GM12878 (cell line): ENCODE data around the gene SMURF1. TPM values are rescaled to one million over a fixed set of nuclear protein-coding genes. Genes with fewer than 3 reads are reported as not detected.

Experiments
- ATAC-seq: fragments of 200-7000 bp; cut with Tn5 transposase; 3 replicates; pipeline ENCODE4 v1.9.1; 2020; ENCODE audit warnings: mild to moderate bottlenecking, moderate library complexity
- BruUV-seq: library from RNA; stranded (reverse); fragments of 400-500 nt; replicated peaks from 2 replicates; lab custom pipeline; 2021; lab: Mats Ljungman, UMichigan
- CTCF ChIA-PET: fragments of 300-600 bp; sonication (Branson Sonifier 250); formaldehyde crosslinking; extraction: SDS; loops from one replicate; lab custom pipeline; 2021; ENCODE audit warnings: inconsistent platforms; lab: Yijun Ruan, JAX
- POLR2A ChIA-PET: fragments of 350-600 bp; formaldehyde crosslinking; extraction: SDS; loops from one replicate; lab custom pipeline; 2021; ENCODE audit warnings: inconsistent platforms; lab: Charles Lee
- RAD21 ChIA-PET: fragments of 300-600 bp; sonication (Branson Sonifier 250); formaldehyde crosslinking; loops from one replicate; lab custom pipeline; 2023; ENCODE audit warnings: antibody characterized with exemption; ENCODE audit not compliant: unreplicated experiment; lab: Charles Lee
- SMC1A ChIA-PET: fragments of 300-600 bp; sonication (Branson Sonifier 250); formaldehyde crosslinking; loops from one replicate; lab custom pipeline; 2023; ENCODE audit not compliant: unreplicated experiment, uncharacterized antibody; lab: Charles Lee
- DNase-seq: peaks from one replicate; pipeline ENCODE4 v3.0.0-alpha.2; 2011; ENCODE audit warnings: low read depth, low spot score
- FAIRE-seq: peaks from 3 replicates; lab custom pipeline; 2011; peaks lifted over from hg19 to GRCh38; lab: Jason Lieb, UNC
- H2AFZ ChIP-seq: 2 replicates; pipeline ENCODE4 v1.6.0; 2011; ENCODE audit warnings: low read depth, low read length, control low read depth; ENCODE audit not compliant: control insufficient read depth
- H3K27ac ChIP-seq: 2 replicates; pipeline ENCODE4 v1.5.1; 2011; ENCODE audit warnings: control low read depth; ENCODE audit not compliant: control insufficient read depth, insufficient read depth
- H3K27me3 ChIP-seq, 2 experiments: replicated peaks in 1 of 2; 2 replicates each; pipeline versions ENCODE4 v1.6.0 to v1.6.1; 2011; ENCODE audit warnings: low read length in 1 of 2; ENCODE audit not compliant: control insufficient read depth in 2 of 2, insufficient read depth in 2 of 2
- H3K36me3 ChIP-seq, 2 experiments: 2 replicates each; pipeline ENCODE4 v1.5.1; 2011; ENCODE audit warnings: low read length in 1 of 2; ENCODE audit not compliant: control insufficient read depth in 2 of 2, insufficient read depth in 2 of 2
- H3K4me1 ChIP-seq: 2 replicates; pipeline ENCODE4 v1.6.1; 2011; ENCODE audit warnings: mild to moderate bottlenecking, low read length, moderate library complexity, mixed read lengths; ENCODE audit not compliant: control insufficient read depth, insufficient read depth
- H3K4me2 ChIP-seq: 2 replicates; pipeline ENCODE4 v1.6.0; 2011; ENCODE audit warnings: control low read depth; ENCODE audit not compliant: control insufficient read depth, insufficient read depth
- H3K4me3 ChIP-seq: fragments of 200-600 bp; sonication (generic); 2 replicates; pipeline ENCODE4 v1.5.1; 2016
- H3K79me2 ChIP-seq: 2 replicates; pipeline ENCODE4 v1.6.0; 2011; ENCODE audit warnings: low read length; ENCODE audit not compliant: control insufficient read depth, insufficient read depth
- H3K9ac ChIP-seq: 2 replicates; pipeline ENCODE4 v1.8.0; 2011; ENCODE audit warnings: low read length, control low read depth, mixed read lengths; ENCODE audit not compliant: control insufficient read depth, insufficient read depth
- H3K9me3 ChIP-seq: replicated peaks from 3 replicates; pipeline ENCODE4 v1.5.1; 2011; ENCODE audit warnings: mild to moderate bottlenecking, low read length; ENCODE audit not compliant: control insufficient read depth, insufficient read depth
- H4K20me1 ChIP-seq: 2 replicates; pipeline ENCODE4 v1.6.0; 2011; ENCODE audit not compliant: control insufficient read depth, insufficient read depth
- BCL11A ChIP-seq: IDR thresholded peaks from 2 replicates; pipeline ENCODE4 v1.6.1; 2011; ENCODE audit warnings: low read depth, low read length
- BMI1 ChIP-seq: fragments of 450-650 bp; IDR thresholded peaks from 2 replicates; pipeline ENCODE4 v1.6.1; 2016; ENCODE audit warnings: mild to moderate bottlenecking, moderate library complexity, borderline replicate concordance
- CBFB ChIP-seq: IDR thresholded peaks from 2 replicates; pipeline ENCODE4 v1.6.1; 2016; ENCODE audit warnings: antibody characterized with exemption, low read depth
- CEBPB ChIP-seq, 2 experiments: fragments of 150-350 bp in 1 of 2; IDR thresholded peaks; 2 replicates each; pipeline ENCODE4 v1.6.1; 2012 to 2014; ENCODE audit warnings: low read depth in 2 of 2, low read length in 2 of 2, borderline replicate concordance in 1 of 2, inconsistent platforms in 1 of 2
- CHD4 ChIP-seq: fragments of 200-600 bp; sonication (generic); IDR thresholded peaks from 2 replicates; pipeline ENCODE4 v1.6.1; 2016; ENCODE audit warnings: mild to moderate bottlenecking
- FOS ChIP-seq: IDR thresholded peaks from 3 replicates; pipeline ENCODE4 v1.6.1; 2011; ENCODE audit warnings: borderline replicate concordance; ENCODE audit not compliant: insufficient read length; ENCODE audit errors: extremely low read depth
- GATAD2B ChIP-seq: fragments of 450-650 bp; conservative IDR thresholded peaks from 2 replicates; pipeline ENCODE4 v1.6.1; 2017; ENCODE audit warnings: low read depth, mild to moderate bottlenecking, moderate library complexity
- HCFC1 ChIP-seq: fragments of 150-350 bp; IDR thresholded peaks from 2 replicates; pipeline ENCODE4 v1.6.1; 2014; ENCODE audit warnings: low read length
- MYC ChIP-seq: IDR thresholded peaks from 2 replicates; pipeline ENCODE4 v1.6.1; 2011; ENCODE audit warnings: mild to moderate bottlenecking, low read length, moderate library complexity, inconsistent platforms; ENCODE audit not compliant: insufficient read depth, insufficient replicate concordance, insufficient read length, severe bottlenecking
- NFIC ChIP-seq: IDR thresholded peaks from 2 replicates; pipeline ENCODE4 v1.6.1; 2012; ENCODE audit warnings: low read depth, mild to moderate bottlenecking, inconsistent platforms, low read length, moderate library complexity
- NR2C1 ChIP-seq: fragments of 450-650 bp; IDR thresholded peaks from 2 replicates; pipeline ENCODE4 v1.6.1; 2017; ENCODE audit warnings: antibody characterized with exemption, mild to moderate bottlenecking, moderate library complexity
- SP1 ChIP-seq: IDR thresholded peaks from one replicate; pipeline ENCODE4 v1.6.1; 2011; ENCODE audit warnings: low read depth, low read length
- STAT1 ChIP-seq: fragments of 450-650 bp; conservative IDR thresholded peaks from 2 replicates; pipeline ENCODE4 v1.6.1; 2014; ENCODE audit warnings: antibody characterized with exemption, mild to moderate bottlenecking
- YY1 ChIP-seq: IDR thresholded peaks from 2 replicates; pipeline ENCODE4 v1.6.1; 2011; ENCODE audit warnings: low read depth, mild to moderate bottlenecking, low read length
- ZNF24 ChIP-seq: fragments of 450-650 bp; IDR thresholded peaks from 2 replicates; pipeline ENCODE4 v1.6.1; 2017; ENCODE audit warnings: antibody characterized with exemption, mild to moderate bottlenecking
- ZNF274 ChIP-seq: IDR thresholded peaks from one replicate; pipeline ENCODE4 v1.8.0; 2011; ENCODE audit not compliant: insufficient read length, insufficient read depth
- ZSCAN29 ChIP-seq: fragments of 450-650 bp; IDR thresholded peaks from 2 replicates; pipeline ENCODE4 v1.6.1; 2017; ENCODE audit warnings: mild to moderate bottlenecking, moderate library complexity
- WGBS: methylation state at CpG from one replicate; pipeline ENCODE4 v1.1.6; 2016; ENCODE audit warnings: low lambda C conversion rate; ENCODE audit not compliant: insufficient replicate concordance, insufficient coverage; ENCODE audit errors: missing lambda C conversion rate; 5-methylcytosine and 5-hydroxymethylcytosine counted together
- in situ Hi-C: fragments of 300-500 bp; cut with MboI; formaldehyde crosslinking; loops from 9 replicates; pipeline ENCODE4 v1.14.3; 2018; ENCODE audit warnings: mixed read lengths
- intact Hi-C: fragments of 100-400 bp; cut with micrococcal nuclease; formaldehyde crosslinking; loops from one replicate; pipeline ENCODE4 v1.14.2; 2022; ENCODE audit not compliant: unreplicated experiment
- polyA plus RNA-seq, 11 experiments: library from polyadenylated mRNA; depleted of rRNA in 4 of 11; unstranded in 6 of 11; stranded (reverse) in 5 of 11; fragments of >200 nt; fragmentation: Nextera tagmentation in 4 of 11; fragmentation: Illumina TruSeq in 1 of 11; extraction: Ambion mirVana in 4 of 11; extraction: Trizol in 1 of 11; gene quantifications; 1 replicate in 1 of 11; 2 replicates in 10 of 11; pipeline versions ENCODE4 v1.2.1 to v1.2.3, GENCODE V29; 2011 to 2016; ENCODE audit warnings: inconsistent platforms in 2 of 11, missing spikeins in 2 of 11, low read depth in 1 of 11
- total RNA-seq, 4 experiments: library from RNA; depleted of rRNA in 3 of 4; stranded (reverse); fragments of >200 nt in 3 of 4; fragmentation: Illumina TruSeq in 1 of 4; extraction: Trizol in 1 of 4; gene quantifications; 2 replicates each; pipeline versions ENCODE4 v1.2.1 to v1.2.3, GENCODE V29; 2013 to 2021
- TF ChIP-seq, protein P1 (sequence below), 3 experiments: IDR thresholded peaks in 2 of 3; conservative IDR thresholded peaks in 1 of 3; 2 replicates each; pipeline ENCODE4 v1.5.1; 2011; ENCODE audit warnings: low read depth in 3 of 3, low read length in 3 of 3, mild to moderate bottlenecking in 3 of 3, control low read depth in 2 of 3, moderate library complexity in 2 of 3, inconsistent platforms in 1 of 3, mixed read lengths in 1 of 3; ENCODE audit not compliant: control insufficient read depth in 2 of 3, insufficient read depth in 1 of 3; ENCODE audit errors: extremely low read depth in 1 of 3
- TF ChIP-seq, protein P2 (sequence below): fragments of 450-650 bp; IDR thresholded peaks from 2 replicates; pipeline ENCODE4 v1.6.1; 2017; ENCODE audit warnings: low read depth, mild to moderate bottlenecking, moderate library complexity

The SMURF1 gene
- total and polyA plus RNA-seq, 10 of the 15 experiments (the other 5 are each of a cell fraction or from before 2014, with no cell fraction given) = 0.76 to 14.0 (median 7.9) TPM

DNA sequence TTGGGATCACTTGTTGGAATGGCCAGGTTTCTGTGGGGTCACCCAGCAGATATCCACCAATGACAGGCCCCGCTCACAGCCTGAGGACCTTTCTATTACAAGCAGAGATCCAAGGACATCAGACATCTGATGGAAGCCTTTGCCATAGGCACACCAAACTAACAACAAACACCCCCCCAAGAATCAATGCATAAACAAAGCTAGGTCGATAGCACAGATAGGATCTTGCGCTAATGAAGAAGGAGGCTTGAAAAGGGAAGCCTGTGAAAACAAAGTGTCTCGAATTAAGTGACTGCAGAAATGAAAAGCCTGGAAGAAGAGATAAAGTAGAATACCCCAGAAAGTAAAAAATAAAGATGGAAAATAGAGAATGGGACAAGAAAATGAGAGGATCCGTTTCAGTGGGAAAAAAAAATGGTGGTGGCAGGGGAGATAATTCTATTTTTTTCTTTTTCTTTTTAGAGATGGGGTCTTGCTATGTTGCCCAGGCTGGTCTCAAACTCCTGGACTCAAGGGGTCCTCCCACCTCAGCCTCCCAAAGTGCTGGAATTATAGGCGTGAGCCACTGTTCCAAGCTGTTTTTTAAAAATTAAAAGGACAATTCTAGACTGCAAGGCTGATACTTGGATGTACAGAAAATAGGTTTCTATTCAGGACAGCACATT lies 26.3 kb upstream of the SMURF1 start (continued):
- TF ChIP-seq BMI1 (no peak), HCFC1 (no peak), BCL11A (no peak), ZNF274 (no peak), ZNF24 (no peak), STAT1 (no peak), YY1 (no peak)
- TF ChIP-seq, protein P1, sequence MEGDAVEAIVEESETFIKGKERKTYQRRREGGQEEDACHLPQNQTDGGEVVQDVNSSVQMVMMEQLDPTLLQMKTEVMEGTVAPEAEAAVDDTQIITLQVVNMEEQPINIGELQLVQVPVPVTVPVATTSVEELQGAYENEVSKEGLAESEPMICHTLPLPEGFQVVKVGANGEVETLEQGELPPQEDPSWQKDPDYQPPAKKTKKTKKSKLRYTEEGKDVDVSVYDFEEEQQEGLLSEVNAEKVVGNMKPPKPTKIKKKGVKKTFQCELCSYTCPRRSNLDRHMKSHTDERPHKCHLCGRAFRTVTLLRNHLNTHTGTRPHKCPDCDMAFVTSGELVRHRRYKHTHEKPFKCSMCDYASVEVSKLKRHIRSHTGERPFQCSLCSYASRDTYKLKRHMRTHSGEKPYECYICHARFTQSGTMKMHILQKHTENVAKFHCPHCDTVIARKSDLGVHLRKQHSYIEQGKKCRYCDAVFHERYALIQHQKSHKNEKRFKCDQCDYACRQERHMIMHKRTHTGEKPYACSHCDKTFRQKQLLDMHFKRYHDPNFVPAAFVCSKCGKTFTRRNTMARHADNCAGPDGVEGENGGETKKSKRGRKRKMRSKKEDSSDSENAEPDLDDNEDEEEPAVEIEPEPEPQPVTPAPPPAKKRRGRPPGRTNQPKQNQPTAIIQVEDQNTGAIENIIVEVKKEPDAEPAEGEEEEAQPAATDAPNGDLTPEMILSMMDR (IDR thresholded peaks at IDR 0.05 in 2 of 3, conservative IDR thresholded peaks at IDR 0.05 in 1 of 3; ENCODE audit: control insufficient read depth in 2 of 3, extremely low read depth in 1 of 3, insufficient read depth in 1 of 3, low read depth in 3 of 3, low read length in 3 of 3) = no peak
- TF ChIP-seq, protein P2, sequence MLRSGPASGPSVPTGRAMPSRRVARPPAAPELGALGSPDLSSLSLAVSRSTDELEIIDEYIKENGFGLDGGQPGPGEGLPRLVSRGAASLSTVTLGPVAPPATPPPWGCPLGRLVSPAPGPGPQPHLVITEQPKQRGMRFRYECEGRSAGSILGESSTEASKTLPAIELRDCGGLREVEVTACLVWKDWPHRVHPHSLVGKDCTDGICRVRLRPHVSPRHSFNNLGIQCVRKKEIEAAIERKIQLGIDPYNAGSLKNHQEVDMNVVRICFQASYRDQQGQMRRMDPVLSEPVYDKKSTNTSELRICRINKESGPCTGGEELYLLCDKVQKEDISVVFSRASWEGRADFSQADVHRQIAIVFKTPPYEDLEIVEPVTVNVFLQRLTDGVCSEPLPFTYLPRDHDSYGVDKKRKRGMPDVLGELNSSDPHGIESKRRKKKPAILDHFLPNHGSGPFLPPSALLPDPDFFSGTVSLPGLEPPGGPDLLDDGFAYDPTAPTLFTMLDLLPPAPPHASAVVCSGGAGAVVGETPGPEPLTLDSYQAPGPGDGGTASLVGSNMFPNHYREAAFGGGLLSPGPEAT = no peak

DNA sequence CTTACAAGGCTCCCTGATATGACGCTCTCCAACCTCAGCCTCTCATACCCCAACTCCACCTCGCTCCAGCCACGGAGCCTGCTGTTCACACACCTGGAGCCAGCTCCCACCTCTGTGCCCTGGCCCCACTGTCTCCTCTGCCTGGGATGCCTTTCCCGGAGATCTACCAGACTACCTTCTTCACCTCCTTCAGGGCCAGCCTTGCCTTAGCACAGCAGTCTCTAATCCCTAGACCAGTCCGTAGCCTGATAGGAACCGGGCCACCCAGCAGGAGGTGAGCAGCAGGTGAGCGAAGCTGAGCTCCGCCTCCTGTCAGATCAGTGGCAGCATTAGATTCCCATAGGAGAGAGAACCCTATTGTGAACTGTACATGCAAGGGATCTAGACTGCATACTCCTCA lies 23.2 kb upstream of the SMURF1 start:
- 67% methylated on average over 8 of the region's 8 CpGs for WGBS
- intact Hi-C loops (no loop called here), in situ Hi-C loops (no loop called here)
- DNase-seq = no peak
- H3K27ac ChIP-seq = no peak overlapping the region
- H3K79me2 ChIP-seq = no peaks in the 10 kb centered on the region
- no peak for FAIRE-seq
- H3K27me3 ChIP-seq = no peaks in the 10 kb centered on the region
- ChIA-PET POLR2A (no interaction called here), RAD21 (no interaction called here), CTCF (no interaction called here), SMC1A (interaction anchor here (0.7 to 0.9 kb wide), 2 partner anchors 8 to 20 kb away, joined by 3 to 4 read pairs; no protein-coding TSS in a partner anchor)
- no TSS peak for BruUV-seq
- H3K9ac ChIP-seq = no peak overlapping the region
- no peaks in the 10 kb centered on the region for H4K20me1 ChIP-seq
- ATAC-seq = no peak
- no peak overlapping the region for H2AFZ ChIP-seq
- no peaks in the 10 kb centered on the region for H3K9me3 ChIP-seq
- H3K4me2 ChIP-seq = no peak overlapping the region
- no peaks in the 10 kb centered on the region for H3K36me3 ChIP-seq
- H3K4me3 ChIP-seq = no peak overlapping the region
- no peaks in the 10 kb centered on the region for H3K4me1 ChIP-seq
- TF ChIP-seq CEBPB (IDR thresholded peaks at IDR 0.05; ENCODE audit: borderline replicate concordance in 1 of 2, low read depth in 2 of 2, low read length in 2 of 2) = no peak
- no peak for TF ChIP-seq GATAD2B
- no peak for TF ChIP-seq NFIC
- no peak for TF ChIP-seq SP1
- TF ChIP-seq MYC = no peak
- no peak for TF ChIP-seq FOS
- no peak for TF ChIP-seq CHD4
- TF ChIP-seq CBFB = no peak
- TF ChIP-seq ZSCAN29 = no peak
- TF ChIP-seq NR2C1 = no peak
